ENCODE measurements around the gene SPTB.

Gene SPTB

GRCh38 chr14:64885559-64885958 is 5.9 kb upstream of the SPTB start:
- no peak for DNase-seq (ENCODE audit: low read depth, low spot score)

- peak; percentile 24 for DNase-seq (ENCODE audit: low read depth, low spot score)
These were observed 764 bp upstream of the SPTB start for GRCh38 chr14:64880221-64881121.

GRCh38 chr14:64878837-64879634 is 671 bp downstream of the SPTB start:
- DNase-seq (ENCODE audit: low read depth, low spot score) = no peak

GRCh38 chr14:64877846-64878245 is 1.9 kb downstream of the SPTB start:
- no peak for DNase-seq (ENCODE audit: low read depth, low spot score)

- no peak for DNase-seq (ENCODE audit: low read depth, low spot score)
These were observed 4.4 kb downstream of the SPTB start for GRCh38 chr14:64875350-64875749.

GRCh38 chr14:64873506-64874219 is 6.0 kb downstream of the SPTB start:
- DNase-seq (ENCODE audit: low read depth, low spot score) = no peak

- no peak for DNase-seq (ENCODE audit: low read depth, low spot score)
These were observed 8.4 kb downstream of the SPTB start for GRCh38 chr14:64871344-64871743.

- DNase-seq (ENCODE audit: low read depth, low spot score) = no peak
These were observed 9.5 kb downstream of the SPTB start for GRCh38 chr14:64870160-64870559.

- no peak for DNase-seq (ENCODE audit: low read depth, low spot score)
These were observed 10.9 kb downstream of the SPTB start for GRCh38 chr14:64868841-64869240.

GRCh38 chr14:64868379-64868778 is 11.3 kb downstream of the SPTB start:
- no peak for DNase-seq (ENCODE audit: low read depth, low spot score)

GRCh38 chr14:64867182-64867581 is 12.5 kb downstream of the SPTB start:
- no peak for DNase-seq (ENCODE audit: low read depth, low spot score)

- DNase-seq (ENCODE audit: low read depth, low spot score) = no peak
These were observed 13.7 kb downstream of the SPTB start for GRCh38 chr14:64865992-64866391.

GRCh38 chr14:64865109-64865508 is 14.6 kb downstream of the SPTB start:
- no peak for DNase-seq (ENCODE audit: low read depth, low spot score)

GRCh38 chr14:64864258-64864657 is 15.4 kb downstream of the SPTB start:
- DNase-seq (ENCODE audit: low read depth, low spot score) = no peak

- no peak for DNase-seq (ENCODE audit: low read depth, low spot score)
These were observed 17.8 kb downstream of the SPTB start for GRCh38 chr14:64861916-64862315.

GRCh38 chr14:64860039-64860438 is 19.7 kb downstream of the SPTB start:
- no peak for DNase-seq (ENCODE audit: low read depth, low spot score)

- no peak for DNase-seq (ENCODE audit: low read depth, low spot score)
These were observed 21.5 kb downstream of the SPTB start for GRCh38 chr14:64857979-64858744.

GRCh38 chr14:64856529-64857445 is 22.9 kb downstream of the SPTB start:
- DNase-seq (ENCODE audit: low read depth, low spot score) = no peak

GRCh38 chr14:64855721-64856528 is 23.8 kb downstream of the SPTB start:
- no peak for DNase-seq (ENCODE audit: low read depth, low spot score)
